K562 (cell line): ENCODE results near the gene PNMA8A. TPM values are rescaled to one million over a fixed set of nuclear protein-coding genes. Genes with fewer than 3 reads are reported as not detected.

Experiments
- CC2D1A ChIP-seq: fragments of 450-650 bp; IDR thresholded peaks from 2 replicates; pipeline ENCODE4 v1.6.1; 2017; ENCODE audit warnings: mild to moderate bottlenecking
- DDX20 ChIP-seq: fragments of 450-650 bp; IDR thresholded peaks from 2 replicates; pipeline ENCODE4 v1.6.1; 2016; ENCODE audit warnings: missing genetic modification characterization, low read depth, mild to moderate bottlenecking, missing compliant biosample characterization, moderate library complexity
- HDGF ChIP-seq: fragments of 450-650 bp; IDR thresholded peaks from 2 replicates; pipeline ENCODE4 v1.6.1; 2016
- HNRNPLL ChIP-seq: fragments of 200-400 bp; formaldehyde crosslinking; IDR thresholded peaks from 2 replicates; pipeline ENCODE4 v1.6.1; 2017; ENCODE audit warnings: low read length, low read depth, mild to moderate bottlenecking; ENCODE audit not compliant: poor library complexity, severe bottlenecking
- KLF16 ChIP-seq: IDR thresholded peaks from 2 replicates; pipeline ENCODE4 v1.6.1; 2016; ENCODE audit warnings: antibody characterized with exemption
- MAZ ChIP-seq, 2 experiments: fragments of 450-650 bp in 1 of 2; sonication (generic) in 1 of 2; formaldehyde crosslinking; IDR thresholded peaks in 1 of 2; conservative IDR thresholded peaks in 1 of 2; 2 replicates each; pipeline versions ENCODE4 v1.4.0 to v1.5.0; 2020; ENCODE audit warnings: mild to moderate bottlenecking in 1 of 2, missing genetic modification reagents in 1 of 2
- RBFOX2 ChIP-seq: fragments of 200-400 bp; formaldehyde crosslinking; IDR thresholded peaks from 2 replicates; pipeline ENCODE4 v1.6.1; 2017; ENCODE audit warnings: low read depth, mild to moderate bottlenecking, low read length, moderate library complexity
- ZNF232 ChIP-seq: sonication (generic); formaldehyde crosslinking; IDR thresholded peaks from 2 replicates; pipeline ENCODE4 v1.8.0; 2022; ENCODE audit warnings: mild to moderate bottlenecking, missing genetic modification reagents
- polyA plus RNA-seq, 8 experiments: library from polyadenylated mRNA; depleted of rRNA in 4 of 8; stranded (reverse) in 5 of 8; unstranded in 3 of 8; fragments of >200 nt; fragmentation: Nextera tagmentation in 2 of 8; fragmentation: Illumina TruSeq in 1 of 8; extraction: Ambion mirVana in 2 of 8; extraction: Trizol in 1 of 8; gene quantifications; 2 replicates each; pipeline versions ENCODE4 v1.2.1 to v1.2.3, GENCODE V29; 2011 to 2014; ENCODE audit warnings: inconsistent platforms in 1 of 8, missing spikeins in 1 of 8
- total RNA-seq, 7 experiments: library from RNA; depleted of rRNA in 6 of 7; stranded (reverse); fragments of >200 nt in 6 of 7; fragmentation: Illumina TruSeq in 2 of 7; extraction: Trizol in 2 of 7; gene quantifications; 2 replicates each; pipeline versions ENCODE4 v1.2.1 to v1.2.3, GENCODE V29; 2011 to 2021; ENCODE audit warnings: low replicate concordance in 1 of 7
- TF ChIP-seq, protein P1 (sequence below): fragments of 250-450 bp; sonication (Bioruptor Pico); IDR thresholded peaks from 2 replicates; pipeline ENCODE4 v1.8.0; 2021; ENCODE audit warnings: borderline replicate concordance, mild to moderate bottlenecking, moderate library complexity; ENCODE audit not compliant: poor library complexity, severe bottlenecking
- TF ChIP-seq, protein P2 (sequence below): fragments of 450-650 bp; IDR thresholded peaks from 2 replicates; pipeline ENCODE4 v1.7.1; 2018; ENCODE audit warnings: mild to moderate bottlenecking, low read depth; ENCODE audit not compliant: partially characterized antibody
- TF ChIP-seq, protein P3 (sequence below): sonication (generic); formaldehyde crosslinking; IDR thresholded peaks from 2 replicates; pipeline ENCODE4 v1.5.0; 2020; ENCODE audit warnings: missing genetic modification reagents
- TF ChIP-seq, protein P4 (sequence below): fragments of 450-650 bp; IDR thresholded peaks from 2 replicates; pipeline ENCODE4 v1.6.1; 2018; ENCODE audit not compliant: partially characterized antibody
- TF ChIP-seq, protein P5 (sequence below): fragments of 250-450 bp; sonication (Bioruptor Pico); IDR thresholded peaks from 2 replicates; pipeline ENCODE4 v1.4.0; 2020; ENCODE audit warnings: mild to moderate bottlenecking

Gene PNMA8A
- total and polyA plus RNA-seq, 9 of the 15 experiments (the other 6 are each of a cell fraction or from before 2014, with no cell fraction given): 6.6 to 23.8 (median 14.9) TPM

DNA sequence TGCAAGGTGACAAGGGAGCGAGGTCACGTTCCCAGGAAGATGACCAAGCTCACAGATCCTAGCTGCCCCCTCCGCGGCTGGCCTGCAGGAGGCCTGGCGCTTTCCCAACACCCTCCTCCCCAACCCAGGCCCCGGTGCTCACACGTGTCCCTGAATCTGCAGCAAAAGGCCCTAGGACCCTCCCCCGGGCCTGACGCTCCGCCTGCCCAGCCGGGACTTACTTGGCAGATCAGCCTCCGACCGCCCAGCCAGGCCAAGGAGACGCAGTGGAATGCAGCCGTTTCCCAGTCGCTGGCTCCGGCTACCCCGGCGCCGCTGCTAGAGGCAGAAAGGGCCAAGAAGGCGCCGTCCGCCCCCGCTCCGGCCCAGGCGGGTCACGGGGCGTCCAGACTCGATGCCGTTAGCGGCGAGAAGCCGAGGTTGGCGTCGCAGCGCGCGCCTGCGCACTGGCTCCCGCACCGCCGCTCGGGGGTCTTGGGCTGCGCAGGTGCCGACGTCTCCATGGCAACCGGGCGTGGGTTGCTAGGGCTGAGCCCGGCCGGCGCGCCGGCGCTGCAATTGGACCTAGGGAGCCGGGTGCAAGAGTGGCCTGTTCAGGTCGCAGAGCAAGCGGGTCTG is at the start of gene PNMA8A (continued):
- TF ChIP-seq DDX20 (tag) (no peak), CC2D1A (no peak), KLF16 (no peak), HNRNPLL (peak; percentile 89), HDGF (no peak), ZNF232 (CRISPR knock-in tag) (no peak), MAZ (CRISPR knock-in tag; conservative IDR thresholded peaks at IDR 0.05 in 1 of 2, IDR thresholded peaks at IDR 0.05 in 1 of 2) (peak in 1 of 2 experiments; percentile 71), RBFOX2 (peak; percentile 81)
- TF ChIP-seq, protein P1, sequence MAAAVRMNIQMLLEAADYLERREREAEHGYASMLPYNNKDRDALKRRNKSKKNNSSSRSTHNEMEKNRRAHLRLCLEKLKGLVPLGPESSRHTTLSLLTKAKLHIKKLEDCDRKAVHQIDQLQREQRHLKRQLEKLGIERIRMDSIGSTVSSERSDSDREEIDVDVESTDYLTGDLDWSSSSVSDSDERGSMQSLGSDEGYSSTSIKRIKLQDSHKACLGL: no peak
- TF ChIP-seq, protein P2, sequence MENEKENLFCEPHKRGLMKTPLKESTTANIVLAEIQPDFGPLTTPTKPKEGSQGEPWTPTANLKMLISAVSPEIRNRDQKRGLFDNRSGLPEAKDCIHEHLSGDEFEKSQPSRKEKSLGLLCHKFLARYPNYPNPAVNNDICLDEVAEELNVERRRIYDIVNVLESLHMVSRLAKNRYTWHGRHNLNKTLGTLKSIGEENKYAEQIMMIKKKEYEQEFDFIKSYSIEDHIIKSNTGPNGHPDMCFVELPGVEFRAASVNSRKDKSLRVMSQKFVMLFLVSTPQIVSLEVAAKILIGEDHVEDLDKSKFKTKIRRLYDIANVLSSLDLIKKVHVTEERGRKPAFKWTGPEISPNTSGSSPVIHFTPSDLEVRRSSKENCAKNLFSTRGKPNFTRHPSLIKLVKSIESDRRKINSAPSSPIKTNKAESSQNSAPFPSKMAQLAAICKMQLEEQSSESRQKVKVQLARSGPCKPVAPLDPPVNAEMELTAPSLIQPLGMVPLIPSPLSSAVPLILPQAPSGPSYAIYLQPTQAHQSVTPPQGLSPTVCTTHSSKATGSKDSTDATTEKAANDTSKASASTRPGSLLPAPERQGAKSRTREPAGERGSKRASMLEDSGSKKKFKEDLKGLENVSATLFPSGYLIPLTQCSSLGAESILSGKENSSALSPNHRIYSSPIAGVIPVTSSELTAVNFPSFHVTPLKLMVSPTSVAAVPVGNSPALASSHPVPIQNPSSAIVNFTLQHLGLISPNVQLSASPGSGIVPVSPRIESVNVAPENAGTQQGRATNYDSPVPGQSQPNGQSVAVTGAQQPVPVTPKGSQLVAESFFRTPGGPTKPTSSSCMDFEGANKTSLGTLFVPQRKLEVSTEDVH: peak; percentile 9
- TF ChIP-seq, protein P3, sequence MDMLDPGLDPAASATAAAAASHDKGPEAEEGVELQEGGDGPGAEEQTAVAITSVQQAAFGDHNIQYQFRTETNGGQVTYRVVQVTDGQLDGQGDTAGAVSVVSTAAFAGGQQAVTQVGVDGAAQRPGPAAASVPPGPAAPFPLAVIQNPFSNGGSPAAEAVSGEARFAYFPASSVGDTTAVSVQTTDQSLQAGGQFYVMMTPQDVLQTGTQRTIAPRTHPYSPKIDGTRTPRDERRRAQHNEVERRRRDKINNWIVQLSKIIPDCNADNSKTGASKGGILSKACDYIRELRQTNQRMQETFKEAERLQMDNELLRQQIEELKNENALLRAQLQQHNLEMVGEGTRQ (CRISPR knock-in tag): no peak
- TF ChIP-seq, protein P4, sequence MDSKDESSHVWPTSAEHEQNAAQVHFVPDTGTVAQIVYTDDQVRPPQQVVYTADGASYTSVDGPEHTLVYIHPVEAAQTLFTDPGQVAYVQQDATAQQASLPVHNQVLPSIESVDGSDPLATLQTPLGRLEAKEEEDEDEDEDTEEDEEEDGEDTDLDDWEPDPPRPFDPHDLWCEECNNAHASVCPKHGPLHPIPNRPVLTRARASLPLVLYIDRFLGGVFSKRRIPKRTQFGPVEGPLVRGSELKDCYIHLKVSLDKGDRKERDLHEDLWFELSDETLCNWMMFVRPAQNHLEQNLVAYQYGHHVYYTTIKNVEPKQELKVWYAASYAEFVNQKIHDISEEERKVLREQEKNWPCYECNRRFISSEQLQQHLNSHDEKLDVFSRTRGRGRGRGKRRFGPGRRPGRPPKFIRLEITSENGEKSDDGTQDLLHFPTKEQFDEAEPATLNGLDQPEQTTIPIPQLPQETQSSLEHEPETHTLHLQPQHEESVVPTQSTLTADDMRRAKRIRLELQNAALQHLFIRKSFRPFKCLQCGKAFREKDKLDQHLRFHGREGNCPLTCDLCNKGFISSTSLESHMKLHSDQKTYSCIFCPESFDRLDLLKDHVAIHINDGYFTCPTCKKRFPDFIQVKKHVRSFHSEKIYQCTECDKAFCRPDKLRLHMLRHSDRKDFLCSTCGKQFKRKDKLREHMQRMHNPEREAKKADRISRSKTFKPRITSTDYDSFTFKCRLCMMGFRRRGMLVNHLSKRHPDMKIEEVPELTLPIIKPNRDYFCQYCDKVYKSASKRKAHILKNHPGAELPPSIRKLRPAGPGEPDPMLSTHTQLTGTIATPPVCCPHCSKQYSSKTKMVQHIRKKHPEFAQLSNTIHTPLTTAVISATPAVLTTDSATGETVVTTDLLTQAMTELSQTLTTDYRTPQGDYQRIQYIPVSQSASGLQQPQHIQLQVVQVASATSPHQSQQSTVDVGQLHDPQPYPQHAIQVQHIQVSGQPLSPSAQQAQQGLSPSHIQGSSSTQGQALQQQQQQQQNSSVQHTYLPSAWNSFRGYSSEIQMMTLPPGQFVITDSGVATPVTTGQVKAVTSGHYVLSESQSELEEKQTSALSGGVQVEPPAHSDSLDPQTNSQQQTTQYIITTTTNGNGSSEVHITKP: no peak
- TF ChIP-seq, protein P5, sequence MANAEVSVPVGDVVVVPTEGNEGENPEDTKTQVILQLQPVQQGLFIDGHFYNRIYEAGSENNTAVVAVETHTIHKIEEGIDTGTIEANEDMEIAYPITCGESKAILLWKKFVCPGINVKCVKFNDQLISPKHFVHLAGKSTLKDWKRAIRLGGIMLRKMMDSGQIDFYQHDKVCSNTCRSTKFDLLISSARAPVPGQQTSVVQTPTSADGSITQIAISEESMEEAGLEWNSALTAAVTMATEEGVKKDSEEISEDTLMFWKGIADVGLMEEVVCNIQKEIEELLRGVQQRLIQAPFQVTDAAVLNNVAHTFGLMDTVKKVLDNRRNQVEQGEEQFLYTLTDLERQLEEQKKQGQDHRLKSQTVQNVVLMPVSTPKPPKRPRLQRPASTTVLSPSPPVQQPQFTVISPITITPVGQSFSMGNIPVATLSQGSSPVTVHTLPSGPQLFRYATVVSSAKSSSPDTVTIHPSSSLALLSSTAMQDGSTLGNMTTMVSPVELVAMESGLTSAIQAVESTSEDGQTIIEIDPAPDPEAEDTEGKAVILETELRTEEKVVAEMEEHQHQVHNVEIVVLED (CRISPR knock-in tag): peak; percentile 17; the same call in 1 of the 2 replicates
